Peyer's patch (tissue), 4 donors: ENCODE results near the gene MKNK1.

Experiments used
- CTCF ChIP-seq, 6 experiments: fragments of 450-650 bp in 4 of 6; fragments of 200-600 bp in 2 of 6; sonication (generic) in 1 of 6; IDR thresholded peaks; one replicate each; pipeline ENCODE4 v1.5.1; 2017 to 2019; ENCODE audit warnings: antibody characterized with exemption in 6 of 6, mild to moderate bottlenecking in 3 of 6, moderate library complexity in 1 of 6
- POLR2A ChIP-seq, 2 donors: fragments of 450-650 bp; IDR thresholded peaks; one replicate each; pipeline ENCODE4 v1.5.1; 2017; ENCODE audit warnings: antibody characterized with exemption in 2 of 2, mild to moderate bottlenecking in 2 of 2, moderate library complexity in 2 of 2

- no peak for TF ChIP-seq CTCF (IDR thresholded peaks at IDR 0.05)
- TF ChIP-seq POLR2A (IDR thresholded peaks at IDR 0.05), result no peak
Measured at GRCh38 chr1:46522969-46523320, 81.1 kb downstream of the MKNK1 start.
